ENCODE data around the gene PMEL. TPM values are rescaled to one million over a fixed set of nuclear protein-coding genes. Genes with fewer than 3 reads are reported as not detected.

Gene PMEL
- 1.0 and 1.4 TPM in 2 replicates for total RNA-seq
- long read RNA-seq, partial matches to known transcripts = 0 of 6 reads
- long read RNA-seq, other reads (novel, unspliced or antisense) = 2 of 6 reads

- Mint-ChIP-seq H3K27ac (ENCODE audit: unreplicated experiment) (peak within 1 kb of the TSS; percentile 86), H3K36me3 (ENCODE audit: unreplicated experiment) (no peaks in the 10 kb centered on the region), H3K9me3 (ENCODE audit: unreplicated experiment) (no peaks in the 10 kb centered on the region), H3K4me1 (ENCODE audit: unreplicated experiment) (peaks cover 22% of the 10 kb centered on the region), H3K4me3 (ENCODE audit: unreplicated experiment) (peak within 1 kb of the TSS; percentile 97), H3K27me3 (ENCODE audit: unreplicated experiment) (no peaks in the 10 kb centered on the region)
- TF ChIP-seq, protein P1, sequence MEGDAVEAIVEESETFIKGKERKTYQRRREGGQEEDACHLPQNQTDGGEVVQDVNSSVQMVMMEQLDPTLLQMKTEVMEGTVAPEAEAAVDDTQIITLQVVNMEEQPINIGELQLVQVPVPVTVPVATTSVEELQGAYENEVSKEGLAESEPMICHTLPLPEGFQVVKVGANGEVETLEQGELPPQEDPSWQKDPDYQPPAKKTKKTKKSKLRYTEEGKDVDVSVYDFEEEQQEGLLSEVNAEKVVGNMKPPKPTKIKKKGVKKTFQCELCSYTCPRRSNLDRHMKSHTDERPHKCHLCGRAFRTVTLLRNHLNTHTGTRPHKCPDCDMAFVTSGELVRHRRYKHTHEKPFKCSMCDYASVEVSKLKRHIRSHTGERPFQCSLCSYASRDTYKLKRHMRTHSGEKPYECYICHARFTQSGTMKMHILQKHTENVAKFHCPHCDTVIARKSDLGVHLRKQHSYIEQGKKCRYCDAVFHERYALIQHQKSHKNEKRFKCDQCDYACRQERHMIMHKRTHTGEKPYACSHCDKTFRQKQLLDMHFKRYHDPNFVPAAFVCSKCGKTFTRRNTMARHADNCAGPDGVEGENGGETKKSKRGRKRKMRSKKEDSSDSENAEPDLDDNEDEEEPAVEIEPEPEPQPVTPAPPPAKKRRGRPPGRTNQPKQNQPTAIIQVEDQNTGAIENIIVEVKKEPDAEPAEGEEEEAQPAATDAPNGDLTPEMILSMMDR (IDR thresholded peaks at IDR 0.05) = no peak
- no peak for DNase-seq (ENCODE audit: extremely low spot score, unreplicated experiment)
Observed at GRCh38 chr12:55965941-55966407, at the start of gene PMEL. Gene PMEL, minus strand, starts transcription at chr12:55966042. Its CDS starts 31 bp downstream, at chr12:55966011.

GRCh38 chr12:56014205-56014604 lies 48.4 kb upstream of the PMEL start:
- no peak for DNase-seq (ENCODE audit: extremely low spot score, unreplicated experiment)
- Mint-ChIP-seq H3K27ac (ENCODE audit: unreplicated experiment) (no peak overlapping the region), H3K36me3 (ENCODE audit: unreplicated experiment) (no peaks in the 10 kb centered on the region), H3K4me3 (ENCODE audit: unreplicated experiment) (no peak overlapping the region), H3K4me1 (ENCODE audit: unreplicated experiment) (peaks cover 3% of the 10 kb centered on the region), H3K9me3 (ENCODE audit: unreplicated experiment) (no peaks in the 10 kb centered on the region), H3K27me3 (ENCODE audit: unreplicated experiment) (no peaks in the 10 kb centered on the region)
- TF ChIP-seq, protein P1 (IDR thresholded peaks at IDR 0.05) = no peak

- peaks cover 6% of the 10 kb centered on the region for H3K4me1 Mint-ChIP-seq (ENCODE audit: unreplicated experiment)
- no peaks in the 10 kb centered on the region for H3K27me3 Mint-ChIP-seq (ENCODE audit: unreplicated experiment)
- no peak for DNase-seq (ENCODE audit: extremely low spot score, unreplicated experiment)
- no peaks in the 10 kb centered on the region for H3K36me3 Mint-ChIP-seq (ENCODE audit: unreplicated experiment)
- H3K9me3 Mint-ChIP-seq (ENCODE audit: unreplicated experiment) = no peaks in the 10 kb centered on the region
- TF ChIP-seq, protein P1 (IDR thresholded peaks at IDR 0.05) = no peak
- no peak overlapping the region for H3K4me3 Mint-ChIP-seq (ENCODE audit: unreplicated experiment)
- no peak overlapping the region for H3K27ac Mint-ChIP-seq (ENCODE audit: unreplicated experiment)
Observed at GRCh38 chr12:56013482-56013881, 47.6 kb upstream of the PMEL start.

DNA sequence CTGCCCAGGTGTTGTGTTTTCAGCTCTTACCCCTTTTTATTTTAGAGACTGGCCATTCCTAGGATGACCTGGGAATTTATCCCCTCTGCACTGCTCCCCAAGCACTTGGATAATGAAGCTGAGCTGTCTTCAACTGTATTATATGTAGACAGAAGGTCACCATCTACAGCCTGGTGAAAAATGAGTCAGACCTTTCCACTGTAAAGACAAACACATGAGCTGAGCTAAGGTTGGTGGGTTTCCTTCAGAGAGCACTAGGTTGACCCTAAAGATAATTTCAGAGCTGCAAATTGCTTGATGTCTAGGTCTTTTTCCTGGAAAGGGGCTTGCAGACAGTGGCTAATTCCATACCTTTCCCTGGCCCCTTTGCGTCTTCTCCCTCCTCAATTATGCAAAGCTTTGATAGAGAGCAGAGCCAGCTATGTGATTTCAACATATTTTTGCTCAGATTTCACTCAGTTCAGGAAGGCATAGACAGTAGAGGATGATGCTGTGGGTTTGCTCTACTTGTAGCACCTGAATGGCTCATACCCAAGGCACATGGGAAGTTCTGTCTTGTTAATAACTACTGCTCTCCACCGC lies 45.8 kb upstream of the PMEL start:
- H3K4me1 Mint-ChIP-seq (ENCODE audit: unreplicated experiment) = peaks cover 18% of the 10 kb centered on the region
- H3K27me3 Mint-ChIP-seq (ENCODE audit: unreplicated experiment) = no peaks in the 10 kb centered on the region
- H3K9me3 Mint-ChIP-seq (ENCODE audit: unreplicated experiment) = no peaks in the 10 kb centered on the region
- H3K36me3 Mint-ChIP-seq (ENCODE audit: unreplicated experiment) = no peaks in the 10 kb centered on the region
- no peak overlapping the region for H3K4me3 Mint-ChIP-seq (ENCODE audit: unreplicated experiment)
- TF ChIP-seq, protein P1 (IDR thresholded peaks at IDR 0.05) = no peak
- no peak for DNase-seq (ENCODE audit: extremely low spot score, unreplicated experiment)
- no peak overlapping the region for H3K27ac Mint-ChIP-seq (ENCODE audit: unreplicated experiment)

GRCh38 chr12:56010111-56010570 lies 44.3 kb upstream of the PMEL start:
- Mint-ChIP-seq H3K36me3 (ENCODE audit: unreplicated experiment) (no peaks in the 10 kb centered on the region), H3K4me1 (ENCODE audit: unreplicated experiment) (peaks cover 15% of the 10 kb centered on the region), H3K9me3 (ENCODE audit: unreplicated experiment) (no peaks in the 10 kb centered on the region), H3K4me3 (ENCODE audit: unreplicated experiment) (no peak overlapping the region), H3K27me3 (ENCODE audit: unreplicated experiment) (no peaks in the 10 kb centered on the region), H3K27ac (ENCODE audit: unreplicated experiment) (no peak overlapping the region)
- TF ChIP-seq, protein P1 (IDR thresholded peaks at IDR 0.05) = no peak
- DNase-seq (ENCODE audit: extremely low spot score, unreplicated experiment) = no peak
